GM12878 (cell line): ENCODE data around the gene PYGM. TPM values are rescaled to one million over a fixed set of nuclear protein-coding genes. Genes with fewer than 3 reads are reported as not detected.

Experiments used
- ATAC-seq: fragments of 200-7000 bp; cut with Tn5 transposase; 3 replicates; pipeline ENCODE4 v1.9.1; 2020; ENCODE audit warnings: mild to moderate bottlenecking, moderate library complexity
- BruUV-seq: library from RNA; stranded (reverse); fragments of 400-500 nt; replicated peaks from 2 replicates; lab custom pipeline; 2021; lab: Mats Ljungman, UMichigan
- CTCF ChIA-PET: fragments of 300-600 bp; sonication (Branson Sonifier 250); formaldehyde crosslinking; extraction: SDS; loops from one replicate; lab custom pipeline; 2021; ENCODE audit warnings: inconsistent platforms; lab: Yijun Ruan, JAX
- POLR2A ChIA-PET: fragments of 350-600 bp; formaldehyde crosslinking; extraction: SDS; loops from one replicate; lab custom pipeline; 2021; ENCODE audit warnings: inconsistent platforms; lab: Charles Lee
- RAD21 ChIA-PET: fragments of 300-600 bp; sonication (Branson Sonifier 250); formaldehyde crosslinking; loops from one replicate; lab custom pipeline; 2023; ENCODE audit warnings: antibody characterized with exemption; ENCODE audit not compliant: unreplicated experiment; lab: Charles Lee
- SMC1A ChIA-PET: fragments of 300-600 bp; sonication (Branson Sonifier 250); formaldehyde crosslinking; loops from one replicate; lab custom pipeline; 2023; ENCODE audit not compliant: unreplicated experiment, uncharacterized antibody; lab: Charles Lee
- DNase-seq: peaks from one replicate; pipeline ENCODE4 v3.0.0-alpha.2; 2011; ENCODE audit warnings: low read depth, low spot score
- FAIRE-seq: peaks from 3 replicates; lab custom pipeline; 2011; peaks lifted over from hg19 to GRCh38; lab: Jason Lieb, UNC
- H2AFZ ChIP-seq: 2 replicates; pipeline ENCODE4 v1.6.0; 2011; ENCODE audit warnings: low read depth, low read length, control low read depth; ENCODE audit not compliant: control insufficient read depth
- H3K27ac ChIP-seq: 2 replicates; pipeline ENCODE4 v1.5.1; 2011; ENCODE audit warnings: control low read depth; ENCODE audit not compliant: control insufficient read depth, insufficient read depth
- H3K27me3 ChIP-seq, 2 experiments: replicated peaks in 1 of 2; 2 replicates each; pipeline versions ENCODE4 v1.6.0 to v1.6.1; 2011; ENCODE audit warnings: low read length in 1 of 2; ENCODE audit not compliant: control insufficient read depth in 2 of 2, insufficient read depth in 2 of 2
- H3K36me3 ChIP-seq, 2 experiments: 2 replicates each; pipeline ENCODE4 v1.5.1; 2011; ENCODE audit warnings: low read length in 1 of 2; ENCODE audit not compliant: control insufficient read depth in 2 of 2, insufficient read depth in 2 of 2
- H3K4me1 ChIP-seq: 2 replicates; pipeline ENCODE4 v1.6.1; 2011; ENCODE audit warnings: mild to moderate bottlenecking, low read length, moderate library complexity, mixed read lengths; ENCODE audit not compliant: control insufficient read depth, insufficient read depth
- H3K4me2 ChIP-seq: 2 replicates; pipeline ENCODE4 v1.6.0; 2011; ENCODE audit warnings: control low read depth; ENCODE audit not compliant: control insufficient read depth, insufficient read depth
- H3K4me3 ChIP-seq: fragments of 200-600 bp; sonication (generic); 2 replicates; pipeline ENCODE4 v1.5.1; 2016
- H3K79me2 ChIP-seq: 2 replicates; pipeline ENCODE4 v1.6.0; 2011; ENCODE audit warnings: low read length; ENCODE audit not compliant: control insufficient read depth, insufficient read depth
- H3K9ac ChIP-seq: 2 replicates; pipeline ENCODE4 v1.8.0; 2011; ENCODE audit warnings: low read length, control low read depth, mixed read lengths; ENCODE audit not compliant: control insufficient read depth, insufficient read depth
- H3K9me3 ChIP-seq: replicated peaks from 3 replicates; pipeline ENCODE4 v1.5.1; 2011; ENCODE audit warnings: mild to moderate bottlenecking, low read length; ENCODE audit not compliant: control insufficient read depth, insufficient read depth
- H4K20me1 ChIP-seq: 2 replicates; pipeline ENCODE4 v1.6.0; 2011; ENCODE audit not compliant: control insufficient read depth, insufficient read depth
- ASH2L ChIP-seq: fragments of 300-600, 200-600 bp; sonication (generic); IDR thresholded peaks from 2 replicates; pipeline ENCODE4 v1.6.1; 2017; ENCODE audit warnings: low read depth, mild to moderate bottlenecking, borderline replicate concordance
- BHLHE40 ChIP-seq, 2 experiments: fragments of 450-650 bp in 1 of 2; IDR thresholded peaks; 2 replicates each; pipeline ENCODE4 v1.6.1; 2011 to 2017; ENCODE audit warnings: low read depth in 2 of 2, borderline replicate concordance in 1 of 2, improper control_type of control experiment in 1 of 2, low read length in 1 of 2, mild to moderate bottlenecking in 1 of 2
- ESRRA ChIP-seq: IDR thresholded peaks from 2 replicates; pipeline ENCODE4 v1.6.1; 2012; ENCODE audit warnings: mild to moderate bottlenecking, low read length, improper control_type of control experiment
- HDAC6 ChIP-seq: fragments of 200-600 bp; sonication (generic); IDR thresholded peaks from one replicate; pipeline ENCODE4 v1.8.0; 2017; ENCODE audit warnings: antibody characterized with exemption; ENCODE audit not compliant: unreplicated experiment
- HDGF ChIP-seq: fragments of 450-650 bp; IDR thresholded peaks from 2 replicates; pipeline ENCODE4 v1.6.1; 2016; ENCODE audit warnings: antibody characterized with exemption
- KAT2A ChIP-seq: conservative IDR thresholded peaks from 2 replicates; pipeline ENCODE4 v1.6.1; 2011; ENCODE audit warnings: low read depth, low read length; ENCODE audit not compliant: control insufficient read depth
- POLR2AphosphoS2 ChIP-seq: IDR thresholded peaks from 2 replicates; pipeline ENCODE4 v1.6.1; 2011; ENCODE audit warnings: low read depth, mild to moderate bottlenecking, low read length, improper control_type of control experiment, moderate library complexity
- RAD51 ChIP-seq: fragments of 450-650 bp; IDR thresholded peaks from 2 replicates; pipeline ENCODE4 v1.6.1; 2016; ENCODE audit warnings: moderate library complexity, mild to moderate bottlenecking, inconsistent platforms
- SREBF2 ChIP-seq: IDR thresholded peaks from 2 replicates; pipeline ENCODE4 v1.6.1; 2012; ENCODE audit warnings: mild to moderate bottlenecking, low read length
- WRNIP1 ChIP-seq: IDR thresholded peaks from 2 replicates; pipeline ENCODE4 v1.6.1; 2011; ENCODE audit warnings: low read depth, low read length, improper control_type of control experiment, borderline replicate concordance
- WGBS: methylation state at CpG from one replicate; pipeline ENCODE4 v1.1.6; 2016; ENCODE audit warnings: low lambda C conversion rate; ENCODE audit not compliant: insufficient replicate concordance, insufficient coverage; ENCODE audit errors: missing lambda C conversion rate; 5-methylcytosine and 5-hydroxymethylcytosine counted together
- in situ Hi-C: fragments of 300-500 bp; cut with MboI; formaldehyde crosslinking; loops from 9 replicates; pipeline ENCODE4 v1.14.3; 2018; ENCODE audit warnings: mixed read lengths
- intact Hi-C: fragments of 100-400 bp; cut with micrococcal nuclease; formaldehyde crosslinking; loops from one replicate; pipeline ENCODE4 v1.14.2; 2022; ENCODE audit not compliant: unreplicated experiment
- polyA plus RNA-seq, 11 experiments: library from polyadenylated mRNA; depleted of rRNA in 4 of 11; unstranded in 6 of 11; stranded (reverse) in 5 of 11; fragments of >200 nt; fragmentation: Nextera tagmentation in 4 of 11; fragmentation: Illumina TruSeq in 1 of 11; extraction: Ambion mirVana in 4 of 11; extraction: Trizol in 1 of 11; gene quantifications; 1 replicate in 1 of 11; 2 replicates in 10 of 11; pipeline versions ENCODE4 v1.2.1 to v1.2.3, GENCODE V29; 2011 to 2016; ENCODE audit warnings: inconsistent platforms in 2 of 11, missing spikeins in 2 of 11, low read depth in 1 of 11
- total RNA-seq, 4 experiments: library from RNA; depleted of rRNA in 3 of 4; stranded (reverse); fragments of >200 nt in 3 of 4; fragmentation: Illumina TruSeq in 1 of 4; extraction: Trizol in 1 of 4; gene quantifications; 2 replicates each; pipeline versions ENCODE4 v1.2.1 to v1.2.3, GENCODE V29; 2013 to 2021
- TF ChIP-seq, protein P1 (sequence below): IDR thresholded peaks from 2 replicates; pipeline ENCODE4 v1.6.1; 2011; ENCODE audit warnings: borderline replicate concordance, low read depth, mild to moderate bottlenecking, moderate library complexity, low read length; ENCODE audit not compliant: insufficient read depth, poor library complexity, severe bottlenecking
- TF ChIP-seq, protein P2 (sequence below): IDR thresholded peaks from 2 replicates; pipeline ENCODE4 v1.6.1; 2012; ENCODE audit warnings: low read length, inconsistent platforms
- TF ChIP-seq, protein P3 (sequence below): IDR thresholded peaks from 2 replicates; pipeline ENCODE4 v1.6.1; 2012; ENCODE audit warnings: low read depth, low read length, improper control_type of control experiment
- TF ChIP-seq, protein P4 (sequence below): IDR thresholded peaks from 2 replicates; pipeline ENCODE4 v1.6.1; 2011; ENCODE audit warnings: mild to moderate bottlenecking, low read depth, low read length, moderate library complexity; ENCODE audit not compliant: insufficient replicate concordance

Gene PYGM
- total and polyA plus RNA-seq, 10 of the 15 experiments (the other 5 are each of a cell fraction or from before 2014, with no cell fraction given) = 0.04 to 3.7 (median 0.27) TPM; not detected in 1

DNA sequence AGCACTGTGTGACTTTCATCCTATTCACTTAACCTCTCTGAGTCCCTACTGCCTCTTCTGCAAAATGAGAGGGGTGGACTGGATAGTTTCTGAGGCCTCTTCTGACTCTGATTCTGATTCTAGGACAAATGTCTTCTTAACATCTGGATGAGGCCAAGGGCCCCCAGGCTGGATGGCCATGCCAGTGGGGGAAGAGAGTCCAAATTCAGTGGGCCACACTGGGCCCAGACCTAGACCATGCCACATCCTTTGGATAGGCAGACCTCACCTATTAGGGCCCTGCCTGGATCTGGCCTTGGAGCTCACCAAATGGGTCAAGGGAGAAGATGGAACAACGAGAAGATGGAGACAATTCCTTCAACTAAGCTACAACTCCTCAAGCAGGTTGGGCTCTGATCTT, 61.3 kb downstream of the PYGM start:
- 0% methylated on average over 1 of the region's 1 CpG for WGBS
- Histone ChIP-seq H3K4me3 (no peak overlapping the region), H3K36me3 (no peaks in the 10 kb centered on the region), H3K4me2 (no peak overlapping the region), H3K4me1 (0 out of 2 replicates have a peak, but pooled peaks cover 3% of the 10 kb centered on the region), H3K79me2 (no peaks in the 10 kb centered on the region), H3K9me3 (no peaks in the 10 kb centered on the region)
- ChIA-PET CTCF (interaction anchor here (1.5 to 3.5 kb wide), 2 partner anchors 10 to 14 kb away, joined by 3 to 22 read pairs; no protein-coding TSS in a partner anchor), RAD21 (interaction anchor here (1.1 kb wide), 1 partner anchor 10 kb away, joined by 3 read pairs; no protein-coding TSS in a partner anchor)
- DNase-seq = no peak
- TF ChIP-seq POLR2AphosphoS2 (no peak), WRNIP1 (no peak), BHLHE40 (IDR thresholded peaks at IDR 0.05; ENCODE audit: borderline replicate concordance in 1 of 2, low read depth in 2 of 2, low read length in 1 of 2) (no peak), SREBF2 (no peak), KAT2A (no peak), HDGF (no peak), RAD51 (no peak), ASH2L (no peak), HDAC6 (no peak), ESRRA (no peak)
- TF ChIP-seq, protein P1, sequence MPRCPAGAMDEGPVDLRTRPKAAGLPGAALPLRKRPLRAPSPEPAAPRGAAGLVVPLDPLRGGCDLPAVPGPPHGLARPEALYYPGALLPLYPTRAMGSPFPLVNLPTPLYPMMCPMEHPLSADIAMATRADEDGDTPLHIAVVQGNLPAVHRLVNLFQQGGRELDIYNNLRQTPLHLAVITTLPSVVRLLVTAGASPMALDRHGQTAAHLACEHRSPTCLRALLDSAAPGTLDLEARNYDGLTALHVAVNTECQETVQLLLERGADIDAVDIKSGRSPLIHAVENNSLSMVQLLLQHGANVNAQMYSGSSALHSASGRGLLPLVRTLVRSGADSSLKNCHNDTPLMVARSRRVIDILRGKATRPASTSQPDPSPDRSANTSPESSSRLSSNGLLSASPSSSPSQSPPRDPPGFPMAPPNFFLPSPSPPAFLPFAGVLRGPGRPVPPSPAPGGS = no peak
- TF ChIP-seq, protein P2, sequence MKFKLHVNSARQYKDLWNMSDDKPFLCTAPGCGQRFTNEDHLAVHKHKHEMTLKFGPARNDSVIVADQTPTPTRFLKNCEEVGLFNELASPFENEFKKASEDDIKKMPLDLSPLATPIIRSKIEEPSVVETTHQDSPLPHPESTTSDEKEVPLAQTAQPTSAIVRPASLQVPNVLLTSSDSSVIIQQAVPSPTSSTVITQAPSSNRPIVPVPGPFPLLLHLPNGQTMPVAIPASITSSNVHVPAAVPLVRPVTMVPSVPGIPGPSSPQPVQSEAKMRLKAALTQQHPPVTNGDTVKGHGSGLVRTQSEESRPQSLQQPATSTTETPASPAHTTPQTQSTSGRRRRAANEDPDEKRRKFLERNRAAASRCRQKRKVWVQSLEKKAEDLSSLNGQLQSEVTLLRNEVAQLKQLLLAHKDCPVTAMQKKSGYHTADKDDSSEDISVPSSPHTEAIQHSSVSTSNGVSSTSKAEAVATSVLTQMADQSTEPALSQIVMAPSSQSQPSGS = no peak
- TF ChIP-seq, protein P3, sequence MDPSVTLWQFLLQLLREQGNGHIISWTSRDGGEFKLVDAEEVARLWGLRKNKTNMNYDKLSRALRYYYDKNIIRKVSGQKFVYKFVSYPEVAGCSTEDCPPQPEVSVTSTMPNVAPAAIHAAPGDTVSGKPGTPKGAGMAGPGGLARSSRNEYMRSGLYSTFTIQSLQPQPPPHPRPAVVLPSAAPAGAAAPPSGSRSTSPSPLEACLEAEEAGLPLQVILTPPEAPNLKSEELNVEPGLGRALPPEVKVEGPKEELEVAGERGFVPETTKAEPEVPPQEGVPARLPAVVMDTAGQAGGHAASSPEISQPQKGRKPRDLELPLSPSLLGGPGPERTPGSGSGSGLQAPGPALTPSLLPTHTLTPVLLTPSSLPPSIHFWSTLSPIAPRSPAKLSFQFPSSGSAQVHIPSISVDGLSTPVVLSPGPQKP = no peak
- TF ChIP-seq, protein P4, sequence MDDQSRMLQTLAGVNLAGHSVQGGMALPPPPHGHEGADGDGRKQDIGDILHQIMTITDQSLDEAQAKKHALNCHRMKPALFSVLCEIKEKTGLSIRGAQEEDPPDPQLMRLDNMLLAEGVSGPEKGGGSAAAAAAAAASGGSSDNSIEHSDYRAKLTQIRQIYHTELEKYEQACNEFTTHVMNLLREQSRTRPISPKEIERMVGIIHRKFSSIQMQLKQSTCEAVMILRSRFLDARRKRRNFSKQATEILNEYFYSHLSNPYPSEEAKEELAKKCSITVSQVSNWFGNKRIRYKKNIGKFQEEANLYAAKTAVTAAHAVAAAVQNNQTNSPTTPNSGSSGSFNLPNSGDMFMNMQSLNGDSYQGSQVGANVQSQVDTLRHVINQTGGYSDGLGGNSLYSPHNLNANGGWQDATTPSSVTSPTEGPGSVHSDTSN = no peak
- TF ChIP-seq, all 136 proteins: peak for 0
- Histone ChIP-seq H2AFZ (no peak overlapping the region), H4K20me1 (no peaks in the 10 kb centered on the region), H3K27ac (no peak overlapping the region), H3K27me3 (peaks cover 0 to 2% of the 10 kb centered on the region in 2 experiments), H3K9ac (no peak overlapping the region)
- in situ Hi-C loops (no loop called here), intact Hi-C loops (no loop called here)
- FAIRE-seq (no peak), ATAC-seq (no peak)
- SMC1A ChIA-PET = interaction anchor here (2.5 kb wide), 1 partner anchor 9 kb away, joined by 11 read pairs; no protein-coding TSS in a partner anchor
- BruUV-seq = no TSS peak
- POLR2A ChIA-PET = no interaction called here
